Tongue (tissue), 2 donors: ENCODE measurements around the gene TBC1D1. TPM values are rescaled to one million over a fixed set of nuclear protein-coding genes. Genes with fewer than 3 reads are reported as not detected.

Experiments
- DNase-seq: peaks from one replicate; pipeline ENCODE4 v3.0.0-alpha.2; 2015
- total RNA-seq: library from RNA; depleted of rRNA; stranded (reverse); fragments of >200 nt; gene quantifications from one replicate; pipeline ENCODE4 v1.2.3, GENCODE V29; 2014

Gene TBC1D1
- total RNA-seq, 1 donor from 2014 or later = 90.2 TPM

- no peak for DNase-seq
Measured at GRCh38 chr4:38082424-38083385, 191.8 kb downstream of the TBC1D1 start.

- peak; percentile 87 for DNase-seq
Measured at GRCh38 chr4:38084877-38085711, 194.2 kb downstream of the TBC1D1 start.

- no peak for DNase-seq
Measured at GRCh38 chr4:38085751-38086150, 194.9 kb downstream of the TBC1D1 start.

DNA sequence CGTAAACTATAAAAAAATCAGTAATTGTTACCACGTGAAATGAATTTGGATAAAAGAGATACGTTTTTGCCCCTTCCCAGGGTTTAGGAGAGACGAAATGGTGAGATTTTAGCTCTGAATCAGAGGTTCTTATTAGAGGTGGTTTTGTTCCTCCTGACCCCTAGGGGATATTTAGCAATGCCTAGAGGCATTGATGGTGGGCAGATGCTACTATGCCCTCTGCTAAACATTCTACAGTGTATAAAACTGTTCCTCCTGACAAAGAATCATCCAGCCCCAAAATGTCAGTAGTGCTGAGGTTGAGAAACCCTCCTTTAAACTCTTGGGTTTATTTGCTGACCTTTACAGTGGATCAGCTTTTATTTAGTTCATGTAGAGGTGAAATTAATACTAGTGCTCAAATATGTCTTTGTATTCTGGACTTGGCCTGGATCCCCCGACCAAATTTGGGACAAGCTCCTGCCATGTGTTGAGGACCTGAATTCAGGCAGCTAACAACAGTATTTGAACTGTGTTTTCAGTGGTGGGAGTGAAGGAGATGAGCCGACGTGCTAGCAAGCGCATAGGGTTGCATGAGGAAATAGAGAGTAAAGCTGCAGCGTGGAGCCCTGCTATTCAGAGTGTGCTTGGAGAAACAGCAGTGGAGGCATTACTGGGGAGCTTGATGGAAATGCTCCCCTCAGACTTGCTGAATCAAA is 195.4 kb downstream of the TBC1D1 start:
- DNase-seq = peak; percentile 42

GRCh38 chr4:38086849-38087226 is 196.0 kb downstream of the TBC1D1 start:
- no peak for DNase-seq

DNA sequence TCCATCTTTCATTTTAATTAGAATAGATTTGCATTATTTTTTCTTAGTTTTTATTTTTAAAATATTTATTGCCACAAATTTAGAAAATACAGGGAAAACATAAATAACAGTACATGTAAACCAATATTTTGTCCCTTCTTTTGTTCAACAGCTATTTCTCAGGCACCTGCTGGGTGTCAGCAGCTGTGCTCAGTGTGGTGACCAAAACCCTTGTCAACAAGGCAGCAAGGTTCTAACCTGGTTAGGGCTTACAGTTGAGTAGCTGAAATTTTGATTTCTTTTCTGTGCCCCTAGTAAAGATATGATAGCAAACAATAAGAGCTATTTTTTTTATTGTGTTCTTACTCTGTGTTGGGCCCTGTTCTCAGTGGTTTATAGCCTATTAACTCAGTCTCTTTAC is 197.4 kb downstream of the TBC1D1 start:
- no peak for DNase-seq

DNA sequence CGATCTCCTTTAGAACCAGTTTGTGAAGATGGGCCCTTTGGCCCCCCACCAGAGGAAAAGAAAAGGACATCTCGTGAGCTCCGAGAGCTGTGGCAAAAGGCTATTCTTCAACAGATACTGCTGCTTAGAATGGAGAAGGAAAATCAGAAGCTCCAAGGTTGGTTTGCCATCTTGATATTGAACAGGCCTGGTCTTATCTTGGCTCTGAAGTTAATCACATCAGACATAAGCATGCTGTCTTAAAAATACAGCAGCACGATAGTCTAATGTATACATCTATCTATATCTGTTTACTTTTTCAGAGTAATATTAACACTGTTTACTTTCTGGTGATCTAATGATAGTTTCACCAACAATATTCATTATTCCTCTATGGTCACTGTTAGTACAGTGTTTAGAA is 199.1 kb downstream of the TBC1D1 start:
- no peak for DNase-seq

DNA sequence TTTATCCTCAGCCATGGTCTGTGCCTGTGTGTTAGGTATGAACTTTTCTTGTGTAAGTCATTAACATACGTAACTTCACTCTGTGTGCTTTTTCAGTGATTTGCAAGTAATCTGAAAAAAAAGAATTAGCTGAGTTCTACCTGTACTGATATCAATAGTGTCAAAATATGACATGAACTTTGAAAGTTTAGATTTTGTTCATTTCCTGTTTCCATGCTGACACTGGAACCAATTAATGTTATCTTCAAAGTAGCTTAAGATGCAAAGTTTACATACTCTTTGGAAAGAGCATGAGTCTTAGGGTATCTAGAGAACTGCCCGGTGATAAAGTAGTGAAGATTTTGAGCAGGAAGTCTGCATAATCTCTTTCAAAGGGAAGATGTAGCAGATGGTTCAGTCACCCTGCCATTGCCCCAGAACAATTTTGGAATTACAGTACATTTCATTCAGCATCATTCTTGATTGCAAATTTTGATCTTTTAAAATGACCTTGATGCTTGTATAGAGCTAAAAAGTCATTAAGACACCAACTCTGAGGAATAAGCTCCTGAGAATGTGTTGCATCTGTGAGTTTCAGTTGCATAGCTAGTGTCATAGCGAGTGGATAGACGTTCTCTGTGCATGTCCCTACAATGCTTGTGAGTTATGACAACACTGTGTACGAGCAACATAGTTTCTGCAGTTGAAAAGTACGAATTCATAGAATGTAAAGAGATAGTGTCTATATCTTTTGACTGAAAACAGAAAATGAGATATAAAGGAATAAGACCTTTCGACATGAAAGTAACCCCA is 199.8 kb downstream of the TBC1D1 start:
- no peak for DNase-seq

DNA sequence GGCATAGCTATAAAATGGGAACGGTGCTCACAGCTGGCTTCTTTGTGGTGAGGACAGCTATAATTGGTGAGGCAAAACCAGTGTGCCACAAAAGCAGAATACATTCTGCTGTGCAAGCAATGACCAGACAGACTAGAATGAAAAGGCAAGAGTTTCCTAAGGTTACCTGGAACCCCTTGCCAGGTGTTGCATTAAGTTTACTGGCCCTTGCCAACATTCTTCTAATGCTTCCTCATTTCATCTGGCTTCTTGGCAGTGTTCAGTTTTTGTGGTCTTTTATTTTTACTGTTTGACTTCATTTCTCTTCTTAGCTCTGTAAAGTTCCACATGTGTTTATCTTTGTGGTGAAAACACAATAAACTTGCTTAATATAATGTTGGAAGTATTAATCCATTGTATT is 200.8 kb downstream of the TBC1D1 start:
- no peak for DNase-seq

DNA sequence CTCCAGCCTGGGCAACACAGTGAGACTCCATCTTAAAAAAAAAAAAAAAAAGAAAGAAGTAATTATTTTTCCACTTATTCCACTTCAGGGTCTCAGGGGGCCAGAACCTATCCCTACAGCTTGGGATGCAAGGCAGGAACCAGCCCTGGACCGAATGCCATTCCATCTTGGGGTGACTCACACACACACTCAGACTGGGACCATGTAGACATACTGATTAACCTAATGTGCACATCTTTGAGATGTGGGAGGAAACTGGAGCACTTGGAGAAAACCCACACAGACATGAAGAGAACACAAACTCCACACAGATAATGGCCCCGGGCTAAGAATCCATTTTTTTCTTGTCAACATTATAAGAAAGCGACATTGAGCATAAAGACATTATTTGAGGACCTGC is 201.8 kb downstream of the TBC1D1 start:
- DNase-seq = no peak

DNA sequence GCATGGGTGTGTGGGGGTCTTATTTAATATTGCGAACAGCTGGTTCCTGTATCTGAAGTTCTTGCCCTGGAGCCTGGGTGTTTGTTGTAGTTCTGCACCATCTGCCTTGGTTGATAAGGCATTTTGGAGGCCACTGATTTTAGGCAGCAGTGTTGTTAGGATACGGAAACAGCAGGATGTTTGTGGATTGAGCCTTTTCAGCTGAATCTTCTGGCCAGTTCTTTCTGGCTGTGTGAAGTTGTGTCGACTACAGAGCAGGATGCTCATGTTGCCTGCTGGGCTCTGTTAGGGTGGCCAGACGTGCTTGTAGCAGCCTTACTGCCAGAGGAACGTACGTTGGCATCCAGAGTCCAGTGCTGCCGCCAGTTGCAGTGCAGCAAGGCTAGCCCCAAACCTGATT is 203.5 kb downstream of the TBC1D1 start:
- peak; percentile 53 for DNase-seq

- DNase-seq = no peak
Measured at GRCh38 chr4:38095691-38096090, 204.8 kb downstream of the TBC1D1 start.

DNA sequence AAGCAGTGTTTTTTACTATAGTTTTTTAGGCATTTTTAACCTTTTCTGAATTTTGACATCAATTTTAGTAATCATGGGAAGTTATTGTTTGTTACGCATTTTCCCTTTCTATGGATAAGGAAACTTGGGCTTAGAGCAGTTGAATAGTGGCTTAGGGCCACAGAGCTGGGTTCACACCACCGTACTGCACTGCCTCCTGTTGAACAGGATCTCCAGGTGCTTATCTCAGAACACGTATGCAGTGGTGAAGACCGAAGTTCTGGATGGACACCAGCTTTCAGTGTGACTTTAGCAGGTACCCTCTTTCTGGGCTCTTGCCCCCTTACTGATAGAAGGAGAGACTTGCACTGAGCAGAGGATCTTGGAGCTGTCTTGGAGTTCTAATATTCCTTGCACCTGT is 206.9 kb downstream of the TBC1D1 start:
- DNase-seq = no peak

- DNase-seq = no peak
Measured at GRCh38 chr4:38099020-38099600, 208.2 kb downstream of the TBC1D1 start.

DNA sequence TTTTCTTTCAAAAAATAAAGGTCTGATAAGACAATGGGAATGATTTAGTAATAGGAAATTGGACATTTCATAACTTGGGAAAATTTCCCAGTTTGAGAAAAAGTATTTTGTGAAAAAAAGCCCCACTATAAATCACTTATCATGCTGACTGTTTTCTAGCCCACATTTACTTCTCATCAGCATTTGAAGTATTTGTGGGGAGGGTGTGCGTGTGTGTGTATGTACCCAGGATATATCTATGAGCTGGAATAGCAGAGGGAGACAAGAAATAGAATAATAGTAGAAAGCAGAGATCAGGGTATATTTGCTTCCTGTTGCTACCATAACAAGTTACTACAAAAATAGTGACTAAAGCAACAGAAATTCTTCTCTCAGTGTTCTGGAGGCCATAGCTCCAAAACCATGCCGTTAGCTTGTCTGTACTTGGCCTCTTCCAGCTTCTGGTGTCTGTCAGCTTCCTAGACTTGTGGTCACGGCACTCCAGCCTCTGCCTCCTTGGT is 209.1 kb downstream of the TBC1D1 start:
- DNase-seq = no peak

DNA sequence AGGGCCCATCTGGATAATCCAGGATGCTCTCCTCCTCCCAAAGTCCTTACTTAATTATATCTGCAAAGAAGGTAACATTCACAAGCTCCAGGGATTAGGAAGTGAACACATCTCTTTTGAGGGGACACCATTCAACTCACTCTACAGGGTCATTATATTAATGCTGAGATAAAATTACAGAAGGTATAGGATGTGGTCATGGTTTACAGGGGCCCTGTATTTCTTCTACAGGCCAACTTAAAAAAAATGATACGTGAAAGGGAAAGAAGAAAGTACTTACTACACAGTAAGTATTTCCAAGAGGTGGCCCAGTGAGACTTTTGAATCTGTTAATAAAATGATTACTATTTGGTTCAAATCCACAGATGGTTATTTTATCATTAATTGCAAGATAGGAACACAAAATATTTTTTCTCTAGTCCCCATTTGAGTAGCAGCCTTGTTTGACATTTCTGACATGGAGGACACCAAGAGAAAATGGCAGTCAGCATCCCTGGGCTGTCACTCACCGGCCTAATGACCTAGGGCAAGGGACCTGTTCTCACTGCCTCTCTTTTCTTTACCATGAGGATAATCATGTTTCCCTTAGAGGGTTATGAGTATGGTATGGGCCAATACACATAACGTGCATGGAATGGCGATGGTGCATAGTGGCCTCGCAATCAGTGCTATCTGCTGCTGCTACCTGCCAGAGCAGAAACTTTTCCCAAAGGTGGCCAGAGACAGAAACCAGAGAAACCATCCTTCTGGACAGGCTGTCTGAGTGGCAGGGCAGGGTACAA is 209.8 kb downstream of the TBC1D1 start:
- no peak for DNase-seq

GRCh38 chr4:38101563-38101962 is 210.7 kb downstream of the TBC1D1 start:
- no peak for DNase-seq

- DNase-seq = no peak
Measured at GRCh38 chr4:38102957-38103588, 212.2 kb downstream of the TBC1D1 start.

GRCh38 chr4:38105475-38106220 is 214.8 kb downstream of the TBC1D1 start:
- no peak for DNase-seq
